A673 (cell line): ENCODE results near the gene SRSF2.
"Not testable (repeated sequence)": the region's sequence is repeated elsewhere in the genome, so short reads cannot be mapped to it uniquely, and the experiment has no call there.

Source experiments
- CTCF ChIP-seq: fragments of 300-800, 200-600 bp; sonication (generic); conservative IDR thresholded peaks from 2 replicates; pipeline ENCODE4 v1.5.1; 2017; ENCODE audit warnings: low read depth, mild to moderate bottlenecking, antibody characterized with exemption, low read length, moderate library complexity, mixed read lengths
- EZH2 ChIP-seq: fragments of 200-600 bp; sonication (generic); IDR thresholded peaks from 2 replicates; pipeline ENCODE4 v1.6.1; 2017; ENCODE audit warnings: borderline replicate concordance, low read depth, mild to moderate bottlenecking, mixed read lengths, antibody characterized with exemption, low read length; ENCODE audit not compliant: poor library complexity, severe bottlenecking

DNA sequence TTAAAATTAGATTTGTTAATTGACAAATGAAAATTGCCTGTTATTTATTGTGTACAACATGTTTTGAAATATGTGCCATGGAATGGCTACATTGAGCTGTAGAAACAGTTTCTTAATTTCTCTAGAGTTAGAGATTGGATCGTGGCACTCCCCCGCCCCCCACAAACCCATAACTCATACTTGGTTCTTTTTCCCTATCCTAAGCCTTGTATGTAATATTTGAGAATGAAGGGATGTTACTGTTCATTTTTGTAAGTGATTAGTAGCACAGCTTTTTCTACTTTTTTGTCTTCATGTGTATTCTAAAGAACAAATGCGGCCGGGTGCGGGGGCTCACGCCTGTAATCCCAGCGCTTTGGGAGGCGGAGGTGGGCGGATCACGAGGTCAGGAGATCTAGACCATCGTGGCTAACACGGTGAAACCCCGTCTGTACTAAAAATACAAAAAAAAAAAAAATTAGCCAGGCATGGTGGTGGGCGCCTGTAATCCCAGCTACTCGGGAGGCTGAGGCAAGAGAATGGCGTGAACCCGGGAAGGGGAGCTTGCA, 2.5 kb upstream of the SRSF2 start:
- TF ChIP-seq CTCF, EZH2: not testable (repeated sequence)
